ENCODE measurements around the gene DKKL1.

DKKL1 gene

DNA sequence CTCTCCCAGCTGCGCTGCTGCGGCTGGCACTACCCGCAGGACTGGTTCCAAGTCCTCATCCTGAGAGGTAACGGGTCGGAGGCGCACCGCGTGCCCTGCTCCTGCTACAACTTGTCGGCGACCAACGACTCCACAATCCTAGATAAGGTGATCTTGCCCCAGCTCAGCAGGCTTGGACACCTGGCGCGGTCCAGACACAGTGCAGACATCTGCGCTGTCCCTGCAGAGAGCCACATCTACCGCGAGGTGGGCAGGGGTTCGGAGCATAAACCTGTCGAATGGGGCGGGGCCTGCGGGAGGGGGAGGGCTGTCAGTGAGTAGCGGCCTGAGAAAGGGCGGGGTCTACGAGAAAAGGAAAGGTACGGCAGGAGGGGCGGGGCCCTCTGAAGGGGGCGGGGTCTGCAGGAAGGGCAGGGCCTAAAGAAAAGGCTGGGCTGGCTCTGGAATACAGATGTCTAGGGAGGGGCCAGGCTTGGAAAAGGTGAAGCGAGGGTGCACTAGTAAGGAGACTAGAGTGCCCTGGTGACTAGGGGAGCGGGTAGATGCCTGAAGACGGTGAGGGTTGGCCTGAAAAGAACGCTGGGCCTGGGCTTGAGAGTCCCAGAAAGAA lies 24.9 kb upstream of the DKKL1 start:
- peak; percentile 59 for DNase-seq

DNA sequence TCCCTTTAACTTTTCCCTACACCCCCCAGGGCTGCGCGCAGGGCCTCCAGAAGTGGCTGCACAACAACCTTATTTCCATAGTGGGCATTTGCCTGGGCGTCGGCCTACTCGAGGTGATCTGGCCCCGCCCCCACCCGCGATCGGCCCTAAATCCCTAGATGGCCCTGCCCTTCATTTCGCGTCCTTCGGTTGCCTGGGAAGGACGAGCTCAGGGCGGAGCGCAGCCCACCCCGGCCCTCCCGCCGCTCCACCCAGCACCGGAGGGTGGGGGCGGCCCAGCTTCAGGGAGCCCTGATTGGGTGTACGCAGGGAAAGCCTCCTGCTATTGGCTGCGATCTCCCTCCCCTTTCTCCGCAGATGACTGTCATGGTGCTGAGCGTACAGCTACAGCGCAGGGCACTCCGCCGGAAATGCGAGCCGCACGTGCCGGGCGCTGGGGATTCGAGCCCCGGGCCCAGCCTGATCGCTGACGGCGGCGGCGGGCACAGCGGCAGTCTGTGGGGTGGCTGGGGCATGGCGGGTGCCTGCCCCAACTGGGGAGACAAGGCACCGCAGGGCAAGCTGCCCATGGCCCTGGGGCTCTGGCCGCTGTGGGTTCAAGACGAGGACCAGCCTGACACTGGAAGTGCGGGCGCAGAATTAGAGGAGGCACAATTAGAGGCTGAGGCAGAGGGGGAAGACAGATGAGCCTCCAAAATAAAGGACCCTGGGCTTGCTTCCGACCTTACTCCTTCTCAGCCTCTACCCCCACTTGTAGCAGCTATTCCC lies 24.2 kb upstream of the DKKL1 start:
- DNase-seq = no peak

DNA sequence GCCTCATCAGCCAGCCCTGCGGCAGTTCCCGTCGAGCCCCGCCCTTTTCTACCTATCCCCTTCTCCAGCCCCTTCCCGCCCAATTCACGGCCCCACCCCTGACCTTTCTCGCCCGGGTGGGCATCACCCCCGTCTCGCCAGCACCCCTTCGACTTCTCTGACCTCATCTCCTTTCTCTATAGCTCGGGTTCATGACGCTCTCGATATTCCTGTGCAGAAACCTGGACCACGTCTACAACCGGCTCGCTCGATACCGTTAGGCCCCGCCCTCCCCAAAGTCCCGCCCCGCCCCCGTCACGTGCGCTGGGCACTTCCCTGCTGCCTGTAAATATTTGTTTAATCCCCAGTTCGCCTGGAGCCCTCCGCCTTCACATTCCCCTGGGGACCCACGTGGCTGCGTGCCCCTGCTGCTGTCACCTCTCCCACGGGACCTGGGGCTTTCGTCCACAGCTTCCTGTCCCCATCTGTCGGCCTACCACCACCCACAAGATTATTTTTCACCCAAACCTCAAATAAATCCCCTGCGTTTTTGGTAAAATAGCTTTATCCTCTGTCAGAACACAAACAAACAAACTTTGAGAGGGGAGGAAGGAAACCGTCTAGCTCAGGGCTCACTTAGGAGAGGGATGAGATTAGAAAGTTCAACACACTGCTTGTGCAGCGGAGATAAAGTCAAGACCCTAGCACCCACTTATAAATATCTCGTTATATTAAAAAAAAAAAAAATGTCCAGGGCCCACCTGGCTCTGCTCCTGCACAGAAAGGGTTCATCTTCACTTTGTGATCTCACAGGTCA lies 23.4 kb upstream of the DKKL1 start:
- peak; percentile 10 for DNase-seq

DNA sequence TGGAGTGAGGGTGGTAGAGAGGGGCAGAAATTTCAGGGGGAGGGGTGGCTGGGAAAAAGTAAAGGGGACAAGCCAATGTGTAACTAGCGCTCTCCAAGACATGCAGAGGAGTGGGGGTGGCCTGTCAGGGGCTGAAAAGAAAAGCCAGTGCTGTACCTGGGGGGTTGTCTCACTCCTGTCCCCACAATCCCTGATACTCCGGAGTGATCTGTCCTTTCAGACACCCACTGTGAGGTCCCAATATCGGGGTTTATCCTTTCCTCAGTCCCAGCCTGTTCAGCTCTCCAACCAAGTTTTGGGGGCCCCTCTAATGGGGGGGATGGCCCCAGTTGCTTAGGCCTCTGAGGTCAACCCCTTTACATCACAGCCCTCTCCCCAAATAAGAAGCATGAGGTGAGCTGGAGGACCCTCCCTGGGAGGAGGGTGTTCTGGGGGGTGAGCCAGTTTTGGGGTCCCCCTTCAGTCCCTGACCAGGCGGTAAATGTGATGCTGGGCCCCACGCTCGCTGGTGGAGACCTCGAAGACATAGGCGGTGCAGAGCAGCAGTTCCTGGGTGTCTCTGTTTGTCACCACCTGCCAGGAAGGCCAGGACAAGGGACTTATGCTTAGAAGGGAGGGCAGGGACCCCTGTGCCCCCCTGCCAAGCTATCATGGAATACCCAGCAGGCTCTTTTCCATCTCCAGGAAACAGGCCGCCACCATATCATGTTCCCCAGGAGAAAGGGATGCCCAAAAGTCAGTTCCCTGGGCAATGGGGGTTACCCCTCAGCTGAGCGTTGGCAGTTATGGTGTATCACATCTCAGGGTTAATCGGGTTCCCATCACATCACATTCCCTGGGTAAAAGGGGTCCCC lies 22.6 kb upstream of the DKKL1 start:
- DNase-seq = no peak

DNA sequence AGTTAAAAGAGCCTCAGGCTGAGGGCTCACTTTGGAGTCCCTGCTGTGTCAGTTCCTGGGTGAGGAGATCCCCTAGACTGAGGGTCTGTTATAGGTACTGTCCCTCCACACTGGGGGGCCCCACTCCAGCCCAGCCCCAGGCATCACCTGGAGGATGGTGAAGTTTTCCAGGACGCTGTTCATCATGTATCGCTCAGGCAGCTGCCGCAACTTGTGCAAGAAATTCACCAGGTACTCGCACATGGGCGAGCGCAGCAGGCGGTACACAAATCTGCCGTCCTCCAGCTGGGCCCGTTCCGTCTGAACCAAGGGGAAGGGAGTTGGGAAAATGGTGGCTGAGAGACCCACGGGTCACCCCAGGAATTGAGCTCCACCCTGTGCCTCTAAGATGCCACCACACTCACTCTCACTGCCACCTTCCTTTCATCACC lies 21.4 kb upstream of the DKKL1 start:
- DNase-seq = peak; percentile 7

DNA sequence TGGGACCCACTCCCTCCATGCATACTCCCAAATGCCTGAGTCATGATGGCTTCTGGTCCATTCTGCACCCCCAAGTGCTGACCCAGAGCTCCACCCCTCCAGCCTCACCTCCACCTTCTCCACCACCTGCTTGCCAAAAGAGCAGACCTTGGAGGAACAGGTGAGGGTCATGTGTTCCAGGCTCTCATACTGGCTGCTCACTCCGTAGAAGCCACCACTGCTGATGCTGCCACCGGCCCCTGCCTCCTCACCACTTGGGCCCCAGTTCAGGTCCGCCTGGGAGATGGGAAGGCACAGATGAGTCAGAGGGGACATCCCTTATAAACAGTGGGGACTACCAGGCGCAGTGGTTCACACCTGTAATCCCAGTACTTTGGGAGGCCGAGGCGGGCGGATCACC lies 20.6 kb upstream of the DKKL1 start:
- DNase-seq = peak; percentile 4

DNA sequence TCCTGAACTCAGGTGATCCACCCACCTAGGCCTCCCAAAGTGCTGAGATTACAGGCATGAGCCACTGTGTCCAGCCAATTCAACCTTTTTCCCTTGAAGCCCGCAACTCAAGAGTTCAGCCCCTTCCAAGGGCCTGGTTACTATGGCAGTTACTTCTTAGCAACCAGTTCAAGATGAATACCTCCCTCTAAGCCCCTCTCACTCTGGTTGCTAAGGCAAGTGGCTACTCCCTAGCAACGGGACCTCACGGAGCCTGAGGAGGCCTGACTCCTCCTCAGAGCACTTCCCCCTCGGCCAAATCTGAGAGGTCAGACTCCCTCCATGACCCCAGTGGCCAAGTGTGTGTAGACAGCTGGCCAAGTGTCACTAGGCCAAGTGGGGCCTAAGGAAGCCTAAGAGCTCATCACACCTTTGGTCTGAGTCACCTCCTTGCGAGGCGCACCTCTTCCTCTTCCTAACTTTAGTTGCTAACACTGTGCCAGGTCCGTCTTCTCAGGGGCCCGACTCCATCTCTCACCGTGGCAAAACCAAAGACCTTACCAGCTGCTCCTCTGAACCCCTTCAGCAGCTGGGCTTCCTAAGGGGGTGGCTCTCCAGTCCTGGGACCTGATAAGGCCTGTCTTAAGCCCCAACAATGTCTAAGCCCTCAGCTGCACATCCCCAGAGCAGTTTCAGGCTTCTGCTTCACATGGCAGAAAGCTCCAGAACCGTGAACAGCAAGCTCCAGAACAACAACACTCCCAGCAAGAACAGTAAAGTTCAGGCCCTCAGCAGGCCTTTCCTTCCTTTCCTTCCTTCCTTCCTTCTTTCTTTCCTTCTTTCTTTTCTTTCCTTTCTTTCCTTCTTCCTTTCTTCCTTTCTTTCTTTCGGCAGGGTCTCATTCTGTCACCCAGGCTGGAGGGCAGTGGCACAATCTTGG lies 18.9 kb upstream of the DKKL1 start:
- no peak for DNase-seq

DNA sequence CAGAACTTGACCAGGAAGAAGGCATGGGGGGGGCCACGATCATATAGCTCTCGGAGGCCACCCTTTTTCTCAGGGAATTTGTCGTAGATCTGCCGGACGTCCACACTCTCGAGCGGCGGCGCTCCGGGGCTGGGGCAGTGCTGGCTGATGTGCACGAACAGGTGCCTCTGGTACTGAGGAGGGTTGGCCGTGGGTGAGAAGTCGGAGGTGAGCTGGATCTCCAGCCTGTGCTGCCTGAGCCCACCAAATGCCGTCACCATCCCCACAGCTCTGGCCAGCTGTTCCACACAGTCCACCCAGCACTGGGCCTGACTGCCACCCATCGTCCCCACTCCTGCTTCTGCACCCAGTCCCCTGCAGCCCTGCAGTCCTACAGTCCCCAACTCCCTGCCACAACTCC lies 16.5 kb upstream of the DKKL1 start:
- DNase-seq = no peak

DNA sequence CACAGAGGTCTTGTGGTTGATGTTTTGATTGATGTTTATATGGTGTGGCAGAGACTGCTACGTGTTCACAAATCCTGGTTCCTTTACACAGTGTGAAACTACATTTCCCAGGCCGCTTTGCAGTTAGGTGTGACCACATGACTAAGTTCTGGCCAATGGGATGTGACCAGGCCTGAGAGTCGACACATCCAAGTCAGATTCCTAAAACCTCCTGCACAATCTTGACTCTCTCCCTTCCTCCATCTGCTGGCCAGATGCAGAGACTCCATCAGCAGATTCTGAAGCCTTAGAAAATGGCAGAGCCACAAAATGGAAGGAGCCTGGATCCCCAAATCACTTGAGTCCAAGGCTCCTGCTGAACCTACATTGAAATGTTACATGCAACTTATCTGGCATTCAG lies 15.8 kb upstream of the DKKL1 start:
- DNase-seq = peak; percentile 31

DNA sequence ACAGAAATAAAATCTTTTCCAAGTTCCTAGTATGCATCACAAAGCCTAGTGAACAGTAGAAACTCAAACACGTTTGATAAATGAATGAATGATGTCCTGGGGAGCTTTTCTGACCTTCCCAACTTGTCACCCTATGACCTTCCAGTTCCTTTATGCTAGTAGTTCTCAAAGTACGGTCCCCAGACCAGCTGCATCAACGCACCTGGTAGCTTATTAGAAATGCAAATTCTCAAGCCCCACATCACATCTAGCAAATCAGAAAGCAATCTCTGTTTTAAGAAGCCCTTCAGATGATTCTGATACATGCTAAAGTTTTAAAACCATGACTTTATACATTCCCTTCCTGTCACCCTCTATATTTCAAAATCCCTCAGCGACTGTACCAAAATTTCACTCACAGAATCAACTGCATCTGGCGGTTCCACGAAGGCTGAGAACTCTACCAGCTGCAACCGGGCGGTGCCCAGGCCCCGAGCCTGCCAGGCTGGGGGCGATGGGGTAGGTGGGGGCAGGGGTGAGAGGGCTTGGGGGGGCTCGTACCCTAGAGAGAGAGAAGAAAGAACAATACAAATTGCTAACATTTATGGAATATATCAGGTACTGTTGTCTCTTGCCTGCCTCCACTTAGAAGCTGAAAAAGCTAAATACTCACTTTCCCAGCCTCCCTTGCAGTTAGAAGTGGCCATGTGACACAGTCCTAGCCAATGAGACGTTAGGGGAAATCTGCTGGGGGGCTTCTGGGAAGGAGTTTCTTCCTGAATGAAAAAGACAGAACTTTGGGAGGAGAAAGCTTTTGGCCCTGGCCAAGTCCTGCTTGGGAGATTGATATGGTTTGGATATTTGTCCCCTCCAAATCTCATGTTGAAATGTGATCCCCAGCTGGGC lies 15.1 kb upstream of the DKKL1 start:
- DNase-seq = no peak

DNA sequence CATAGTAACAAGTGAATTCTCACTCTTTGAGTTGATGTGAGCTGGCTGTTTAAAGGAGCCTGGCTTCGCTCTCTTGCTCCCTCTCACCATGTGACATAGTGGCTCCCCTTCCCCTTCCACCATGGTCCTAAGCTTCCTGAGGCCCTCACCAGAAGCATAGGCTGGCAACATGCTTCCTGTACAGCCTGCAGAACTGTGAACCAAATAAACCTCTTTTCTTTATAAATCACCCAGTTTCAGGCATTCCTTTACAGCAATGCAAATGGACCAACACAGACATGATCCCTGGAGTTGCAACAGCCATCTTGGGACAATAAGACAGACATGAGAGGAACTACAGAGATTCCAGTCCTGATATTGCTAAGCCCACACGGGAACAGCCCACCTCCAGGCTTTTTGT lies 14.1 kb upstream of the DKKL1 start:
- no peak for DNase-seq

DNA sequence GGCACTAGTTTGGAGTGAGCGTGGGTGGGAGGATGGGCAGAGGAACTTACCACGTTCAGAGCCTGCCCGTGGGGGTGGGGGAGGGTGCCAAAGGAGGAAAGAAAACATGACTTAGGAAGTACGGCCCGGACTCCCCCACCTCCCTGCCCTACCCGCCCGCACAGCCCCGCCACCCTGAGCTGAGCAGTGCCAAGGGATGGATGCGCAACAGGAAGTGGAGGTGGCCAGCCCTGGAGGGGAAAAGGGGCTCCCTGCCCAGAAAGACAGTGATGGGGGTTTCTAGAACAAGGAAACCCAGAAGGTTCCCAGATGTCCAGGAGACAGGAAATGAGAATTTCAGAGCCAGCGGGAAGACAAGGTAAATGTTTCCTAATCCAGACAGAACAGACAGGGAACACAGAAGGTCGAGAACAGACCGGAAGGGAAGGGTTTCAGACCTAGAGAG lies 7.7 kb upstream of the DKKL1 start:
- no peak for DNase-seq

DNA sequence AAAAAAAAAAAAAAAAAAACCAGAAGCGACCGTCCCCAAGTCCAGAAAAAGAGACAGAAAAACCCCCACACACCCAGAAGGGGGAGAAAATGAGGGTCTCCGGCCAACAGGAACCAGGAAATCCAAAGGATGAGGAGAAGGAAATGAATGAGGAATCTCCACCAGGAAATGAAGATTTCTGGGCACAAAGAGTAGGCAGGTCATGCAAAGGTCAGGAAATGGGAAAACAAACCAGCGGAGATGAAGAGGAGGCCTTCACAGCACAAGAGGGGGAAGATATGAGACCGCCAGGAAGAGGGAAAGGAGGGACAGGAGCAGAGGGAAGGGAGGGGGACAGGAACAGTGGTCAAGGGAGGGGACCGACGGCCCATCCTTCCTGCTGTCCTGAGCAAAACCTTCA lies 7.3 kb upstream of the DKKL1 start:
- DNase-seq = no peak

DNA sequence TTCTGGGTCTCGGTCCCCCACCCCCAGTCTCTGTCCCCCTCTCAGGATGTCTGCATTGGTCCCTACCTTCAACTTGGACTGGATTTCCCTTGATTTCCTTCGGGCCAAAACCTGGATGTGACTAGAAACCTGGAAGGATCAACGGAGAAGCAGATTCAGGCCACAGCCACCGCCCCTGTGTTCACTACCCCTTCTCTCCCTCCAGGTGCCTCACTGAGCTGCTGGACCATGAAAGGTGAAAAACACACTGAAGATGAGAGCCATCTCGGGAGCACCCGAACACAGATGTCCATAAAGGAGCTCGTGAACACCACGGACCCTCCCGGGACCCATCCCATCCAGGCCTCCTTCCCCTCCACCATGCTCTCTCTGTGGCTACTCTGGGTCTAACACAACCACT lies 6.5 kb upstream of the DKKL1 start:
- DNase-seq = no peak

DNA sequence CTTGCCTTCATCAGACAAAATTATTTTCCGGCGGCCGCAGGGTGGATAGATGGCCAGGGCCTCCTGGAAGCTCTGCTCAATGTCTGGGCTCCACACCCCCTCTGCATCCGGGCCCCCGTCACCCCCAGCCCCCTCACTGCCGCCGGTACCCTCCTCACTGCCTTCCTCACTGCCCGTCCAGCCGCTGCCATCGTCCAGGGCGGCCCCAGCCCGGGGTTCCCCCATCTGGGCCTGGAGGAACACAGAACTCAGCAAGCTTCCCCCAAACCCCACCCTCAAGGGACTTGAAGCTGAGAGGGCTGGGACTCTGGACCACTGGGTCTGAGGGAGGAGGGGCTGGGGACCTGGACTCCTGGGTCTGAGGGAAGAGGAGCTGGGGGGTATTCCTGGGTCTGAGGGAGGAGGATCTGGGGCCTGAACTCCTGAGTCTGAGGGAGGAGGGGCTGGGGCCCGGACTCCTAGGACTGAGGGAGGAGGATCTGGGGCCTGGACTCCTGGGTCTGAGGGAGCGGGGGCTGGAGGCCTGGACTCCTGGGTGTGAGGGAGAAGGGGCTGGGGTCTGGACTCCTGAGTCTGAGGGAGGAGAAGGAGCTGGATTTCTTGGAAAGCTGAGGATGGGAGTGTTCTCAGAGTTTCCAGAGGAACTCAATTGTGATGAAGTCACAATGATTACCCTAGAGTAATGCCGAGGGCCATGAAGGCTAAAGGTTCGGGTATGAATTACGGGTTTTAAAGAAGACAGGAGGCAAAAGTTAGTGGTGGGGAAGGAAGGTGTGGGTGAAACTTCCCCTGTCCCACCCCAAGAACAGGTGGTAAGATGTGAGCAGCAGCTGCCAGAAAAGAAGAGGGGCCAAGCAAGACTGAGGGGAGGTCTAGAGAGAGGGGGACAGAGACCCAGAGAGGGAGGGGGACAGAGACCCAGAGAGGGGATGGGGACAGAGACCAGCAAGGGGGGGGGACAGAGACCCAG lies 3.5 kb upstream of the DKKL1 start:
- DNase-seq = no peak

DNA sequence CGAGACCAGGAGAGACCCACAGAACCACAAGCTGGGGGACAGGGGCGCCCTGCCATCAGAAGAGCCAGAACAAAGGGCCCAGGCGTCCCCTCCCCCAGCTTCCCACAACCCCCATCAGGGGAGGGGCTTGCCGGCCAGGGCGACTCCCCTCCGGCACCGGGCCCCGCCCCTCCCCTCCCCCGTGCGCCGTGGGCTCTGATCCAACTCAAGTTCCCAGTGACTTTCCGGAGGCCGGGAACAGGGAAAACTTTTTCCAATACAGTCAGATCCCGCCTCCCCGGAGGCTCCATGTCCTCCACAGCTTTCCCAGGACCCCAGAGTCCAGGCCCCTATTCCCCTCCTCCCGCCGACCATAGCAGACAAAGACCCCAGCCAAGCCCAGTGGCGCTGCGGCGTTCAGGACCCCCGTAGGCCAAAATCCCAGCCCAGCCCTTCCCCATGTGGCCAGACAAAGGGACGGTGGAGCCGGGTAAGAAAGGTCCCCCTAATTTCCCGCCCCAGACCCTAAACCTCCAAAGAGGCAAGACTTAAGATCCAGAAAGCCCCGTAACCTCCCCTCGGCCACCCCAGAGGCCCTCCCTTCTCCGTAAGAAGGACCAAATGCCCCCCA lies 2.1 kb upstream of the DKKL1 start:
- DNase-seq = peak; percentile 37

DNA sequence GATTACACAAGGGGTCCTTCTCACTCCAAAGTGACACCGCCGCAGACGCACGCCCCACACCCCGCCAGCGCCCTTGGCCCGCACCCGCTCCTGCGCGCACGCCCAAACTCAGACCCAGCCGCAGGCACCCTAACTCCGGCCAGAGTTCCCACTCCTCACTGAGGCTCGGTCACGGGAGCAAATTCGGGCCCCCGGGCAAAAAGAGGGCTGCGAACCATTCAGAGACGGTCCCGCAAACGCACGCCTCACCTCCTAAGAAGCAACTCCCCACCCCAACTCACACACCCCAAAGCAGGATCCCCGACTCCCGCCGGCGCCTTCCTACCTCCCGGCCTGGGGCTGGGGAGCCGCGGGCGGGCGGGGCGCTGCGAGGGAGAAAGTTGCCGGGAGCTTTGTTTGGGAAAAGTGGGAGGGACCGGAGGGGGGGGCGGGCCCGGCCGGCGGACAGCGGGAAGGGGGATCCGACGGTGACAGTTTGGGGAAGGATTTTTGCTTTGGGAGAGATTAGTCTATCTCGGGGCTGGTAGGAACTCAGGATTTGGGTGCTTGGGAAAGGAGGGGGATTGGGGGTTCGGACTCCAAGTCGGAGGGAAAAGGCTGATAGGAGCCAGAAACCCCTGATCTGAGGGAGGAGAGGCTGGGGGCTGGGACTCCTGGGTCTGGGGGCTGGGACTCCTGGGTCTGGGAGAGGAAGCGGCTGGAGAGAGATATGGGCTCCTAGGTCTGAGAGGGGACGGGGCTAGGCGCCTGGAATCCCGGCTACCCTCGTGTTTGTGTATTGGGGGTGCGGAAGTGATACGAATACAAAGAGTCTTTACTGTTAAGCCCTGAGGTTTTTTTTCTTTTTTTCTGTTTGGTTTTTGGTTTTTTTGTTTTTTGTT lies 1.4 kb upstream of the DKKL1 start, which contains the start of gene TEAD2:
Gene TEAD2 (minus strand): TSS at position 369 of the 881 bp plus-strand sequence. CDS start 2,341 bp downstream, outside the sequence.
- peak; percentile 32 for DNase-seq

DNA sequence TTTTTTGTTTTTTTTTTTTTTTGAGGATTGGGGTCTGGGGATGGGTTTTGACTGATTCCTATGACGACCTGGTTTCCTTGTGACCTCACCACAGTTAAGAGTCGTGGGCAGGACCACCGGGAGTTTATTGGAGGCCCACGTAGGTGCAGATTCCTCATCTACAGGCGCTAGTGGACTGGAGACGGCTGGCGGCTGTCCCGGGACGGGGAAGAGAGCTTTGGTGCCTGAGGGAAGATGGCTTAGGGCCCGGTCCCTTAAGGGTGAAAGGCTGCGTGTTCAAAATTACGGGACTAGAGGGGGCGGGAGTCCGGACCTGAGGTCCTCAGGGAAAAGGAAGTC lies 779 bp upstream of the DKKL1 start:
- DNase-seq = no peak
